HCT116 (cell line): ENCODE results near the gene KANSL1. TPM values are rescaled to one million over a fixed set of nuclear protein-coding genes. Genes with fewer than 3 reads are reported as not detected.
"Not testable (repeated sequence)": the region's sequence is repeated elsewhere in the genome, so short reads cannot be mapped to it uniquely, and the experiment has no call there.

ENCODE experiments used
- ATAC-seq: fragments of 200-7000 bp; cut with Tn5 transposase; 2 replicates; pipeline ENCODE4 v1.9.1; 2020; ENCODE audit warnings: mild to moderate bottlenecking, moderate library complexity
- BruUV-seq: library from RNA; stranded (reverse); fragments of 400-500 nt; replicated peaks from 2 replicates; lab custom pipeline; 2021; lab: Mats Ljungman, UMichigan
- CTCF ChIA-PET: fragments of 300-600 bp; sonication (Branson Sonifier 250); formaldehyde crosslinking; loops from one replicate; lab custom pipeline; 2021; ENCODE audit warnings: antibody characterized with exemption; lab: Charles Lee
- POLR2A ChIA-PET: fragments of 300-600, 350-600 bp; sonication (Branson Sonifier 250); formaldehyde crosslinking; loops from one replicate; lab custom pipeline; 2021; ENCODE audit warnings: antibody characterized with exemption; lab: Charles Lee
- RAD21 ChIA-PET, 2 experiments: fragments of 300-600 bp; sonication (Branson Sonifier 250); formaldehyde crosslinking; loops; one replicate each; lab custom pipeline; 2023; ENCODE audit warnings: low total read pairs in 2 of 2; ENCODE audit not compliant: uncharacterized antibody in 2 of 2, unreplicated experiment in 2 of 2, low non-redundant PET in 1 of 2; lab: Charles Lee
- DNase-seq: peaks from one replicate; pipeline ENCODE4 v3.0.0-alpha.2; 2010; ENCODE audit warnings: low read depth, low spot score
- H2AFZ ChIP-seq: fragments of 200-600 bp; shearing (Covaris generic), sonication (generic); 2 replicates; pipeline ENCODE4 v1.6.1; 2017; ENCODE audit warnings: low read depth, mixed run types, mixed read lengths, antibody characterized with exemption, low read length; ENCODE audit not compliant: poor library complexity, severe bottlenecking
- H3K27ac ChIP-seq: 2 replicates; pipeline ENCODE4 v1.5.1; 2012; ENCODE audit warnings: low read depth, low read length
- H3K27me3 ChIP-seq: fragments of 200-600 bp; sonication (generic); 2 replicates; pipeline ENCODE4 v1.6.1; 2016; ENCODE audit warnings: mixed run types, low read length, mixed read lengths; ENCODE audit not compliant: insufficient read depth
- H3K36me3 ChIP-seq, 2 experiments: fragments of 200-500 bp in 1 of 2; fragments of 200-600 bp in 1 of 2; sonication (Bioruptor generic) in 1 of 2; sonication (generic) in 1 of 2; 2 replicates each; pipeline versions ENCODE4 v1.5.1 to v1.6.1; 2014 to 2016; ENCODE audit warnings: low read length in 2 of 2, inconsistent platforms in 1 of 2, mixed read lengths in 1 of 2, mixed run types in 1 of 2; ENCODE audit not compliant: insufficient read depth in 2 of 2, control insufficient read depth in 1 of 2
- H3K4me1 ChIP-seq, 2 experiments: fragments of 200-600 bp in 1 of 2; sonication (generic) in 1 of 2; 2 replicates each; pipeline versions ENCODE4 v1.5.1 to v1.6.1; 2012 to 2017; ENCODE audit warnings: low read length in 2 of 2, inconsistent platforms in 1 of 2, mild to moderate bottlenecking in 1 of 2, mixed read lengths in 1 of 2, mixed run types in 1 of 2, moderate library complexity in 1 of 2; ENCODE audit not compliant: insufficient read depth in 2 of 2, control insufficient read depth in 1 of 2
- H3K4me2 ChIP-seq: fragments of 200-600 bp; sonication (generic); 2 replicates; pipeline ENCODE4 v1.6.1; 2017; ENCODE audit warnings: mixed run types, low read length, mixed read lengths
- H3K4me3 ChIP-seq, 2 experiments: fragments of 200-600 bp in 1 of 2; sonication (generic) in 1 of 2; replicated peaks in 1 of 2; 2 replicates each; pipeline ENCODE4 v1.5.1; 2011 to 2016; ENCODE audit warnings: low read length in 2 of 2, control low read depth in 1 of 2, low read depth in 1 of 2, mild to moderate bottlenecking in 1 of 2, mixed read lengths in 1 of 2, mixed run types in 1 of 2
- H3K79me2 ChIP-seq: fragments of 200-600 bp; sonication (generic); 2 replicates; pipeline ENCODE4 v1.6.1; 2017; ENCODE audit warnings: mild to moderate bottlenecking, mixed run types, low read length, moderate library complexity, mixed read lengths; ENCODE audit not compliant: insufficient read depth
- H3K9ac ChIP-seq: fragments of 200-600 bp; sonication (generic); 2 replicates; pipeline ENCODE4 v1.6.1; 2016; ENCODE audit warnings: low read length, mixed read lengths
- H3K9me2 ChIP-seq: fragments of 200-600 bp; sonication (generic), shearing (Covaris generic); 2 replicates; pipeline ENCODE4 v1.6.1; 2017; ENCODE audit warnings: mixed run types, mild to moderate bottlenecking, moderate library complexity; ENCODE audit not compliant: insufficient read depth
- H3K9me3 ChIP-seq, 2 experiments: fragments of 200-500 bp in 1 of 2; fragments of 200-600 bp in 1 of 2; sonication (Bioruptor generic) in 1 of 2; sonication (generic) in 1 of 2; 2 replicates each; pipeline ENCODE4 v1.6.1; 2014 to 2017; ENCODE audit warnings: low read length in 2 of 2, mixed read lengths in 2 of 2, inconsistent platforms in 1 of 2, low read depth in 1 of 2, mild to moderate bottlenecking in 1 of 2, mixed run types in 1 of 2, moderate library complexity in 1 of 2; ENCODE audit not compliant: control insufficient read depth in 1 of 2, insufficient read depth in 1 of 2
- H4K20me1 ChIP-seq: fragments of 200-600 bp; sonication (generic), shearing (Covaris generic); 2 replicates; pipeline ENCODE4 v1.6.1; 2017; ENCODE audit warnings: mixed run types, mild to moderate bottlenecking, moderate library complexity; ENCODE audit not compliant: insufficient read depth
- CBX3 ChIP-seq: IDR thresholded peaks from 2 replicates; pipeline ENCODE4 v1.6.1; 2012; ENCODE audit warnings: low read depth
- CEBPB ChIP-seq: IDR thresholded peaks from 2 replicates; pipeline ENCODE4 v1.6.1; 2012; ENCODE audit warnings: low read depth
- EGR1 ChIP-seq: IDR thresholded peaks from 2 replicates; pipeline ENCODE4 v1.6.1; 2012; ENCODE audit warnings: low read depth
- ELF1 ChIP-seq: IDR thresholded peaks from 2 replicates; pipeline ENCODE4 v1.6.1; 2012; ENCODE audit warnings: low read depth, borderline replicate concordance
- FOSL1 ChIP-seq: IDR thresholded peaks from 2 replicates; pipeline ENCODE4 v1.6.1; 2012; ENCODE audit warnings: low read depth
- JUND ChIP-seq: IDR thresholded peaks from 2 replicates; pipeline ENCODE4 v1.6.1; 2012
- POLR2A ChIP-seq: IDR thresholded peaks from 2 replicates; pipeline ENCODE4 v1.7.0; 2011; ENCODE audit warnings: borderline replicate concordance; ENCODE audit not compliant: insufficient read depth, insufficient read length; ENCODE audit errors: extremely low read depth
- RAD21 ChIP-seq: IDR thresholded peaks from 2 replicates; pipeline ENCODE4 v1.6.1; 2012; ENCODE audit warnings: low read depth, mild to moderate bottlenecking
- SP1 ChIP-seq: IDR thresholded peaks from 2 replicates; pipeline ENCODE4 v1.6.1; 2012; ENCODE audit warnings: low read depth
- YY1 ChIP-seq: IDR thresholded peaks from 2 replicates; pipeline ENCODE4 v1.6.1; 2011; ENCODE audit warnings: low read length, low read depth, moderate library complexity, mild to moderate bottlenecking; ENCODE audit not compliant: insufficient replicate concordance; ENCODE audit errors: extremely low read depth
- ZFX ChIP-seq: fragments of 450-650 bp; IDR thresholded peaks from 2 replicates; pipeline ENCODE4 v1.6.1; 2017
- ZNF274 ChIP-seq: fragments of 200-500 bp; sonication (Bioruptor generic); IDR thresholded peaks from 2 replicates; pipeline ENCODE4 v1.6.1; 2014; ENCODE audit warnings: mild to moderate bottlenecking, low read depth, low read length, inconsistent platforms
- intact Hi-C: fragments of 100-400 bp; cut with micrococcal nuclease; formaldehyde crosslinking; loops from 2 replicates; pipeline ENCODE4 v1.10.0; 2022
- total RNA-seq: library from RNA; stranded (reverse); gene quantifications from one replicate; pipeline ENCODE4 v1.2.1, GENCODE V29; 2021; ENCODE audit not compliant: unreplicated experiment
- TF ChIP-seq, protein P1 (sequence below): IDR thresholded peaks from 2 replicates; pipeline ENCODE4 v1.6.1; 2012
- TF ChIP-seq, protein P2 (sequence below): IDR thresholded peaks from 2 replicates; pipeline ENCODE4 v1.6.1; 2011; ENCODE audit warnings: mild to moderate bottlenecking, low read length, moderate library complexity; ENCODE audit not compliant: insufficient replicate concordance; ENCODE audit errors: extremely low read depth
- TF ChIP-seq, protein P3 (sequence below): IDR thresholded peaks from 2 replicates; pipeline ENCODE4 v1.6.1; 2012

The KANSL1 gene
- total RNA-seq, 1 experiment from 2014 or later, result 77.5 TPM

DNA sequence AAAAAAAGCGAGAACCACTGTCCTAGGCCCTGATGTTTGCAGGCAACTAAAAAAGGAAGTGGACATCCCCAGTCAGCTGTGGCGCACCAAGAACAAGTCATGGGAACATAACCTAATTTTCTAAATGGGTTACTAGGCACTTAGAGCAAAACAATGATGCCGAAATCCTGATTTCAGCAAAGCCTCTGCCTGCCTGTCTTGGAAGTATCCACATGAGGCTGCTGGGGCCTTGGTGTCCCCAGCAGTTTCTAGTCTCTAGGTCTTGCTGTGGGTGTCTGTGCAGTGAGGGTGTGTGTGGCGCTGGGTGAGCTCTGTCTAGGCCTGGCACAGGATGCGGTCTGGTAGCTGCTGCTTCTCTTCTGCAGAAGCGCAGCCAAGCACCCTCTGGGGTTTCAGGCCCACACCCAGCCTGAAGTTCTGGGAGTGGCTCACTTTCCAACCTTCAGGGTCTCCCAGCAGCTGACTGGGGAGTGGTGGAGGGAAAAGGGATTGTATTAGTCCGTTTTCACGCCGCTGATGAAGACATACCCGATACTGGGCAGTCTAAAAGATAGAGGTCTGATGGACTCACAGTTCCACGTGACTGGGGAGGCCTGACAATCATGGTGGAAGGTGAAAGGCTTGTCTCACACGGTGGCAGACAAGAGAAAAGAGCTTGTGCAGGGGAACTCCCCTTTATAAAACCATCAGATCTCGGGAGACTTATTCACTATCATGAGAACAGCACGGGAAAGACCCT is 173.0 kb downstream of the KANSL1 start:
- Histone ChIP-seq H3K4me2 (no peak overlapping the region), H3K9ac (no peak overlapping the region), H3K4me1 (no peaks in the 10 kb centered on the region), H3K36me3 (peaks cover 9 to 12% of the 10 kb centered on the region in 2 experiments; a peak in 3 of 4 replicates), H3K4me3 (no peak overlapping the region)
- POLR2A ChIA-PET, result no interaction called here
- ATAC-seq (no peak), DNase-seq (no peak)
- TF ChIP-seq, protein P1, sequence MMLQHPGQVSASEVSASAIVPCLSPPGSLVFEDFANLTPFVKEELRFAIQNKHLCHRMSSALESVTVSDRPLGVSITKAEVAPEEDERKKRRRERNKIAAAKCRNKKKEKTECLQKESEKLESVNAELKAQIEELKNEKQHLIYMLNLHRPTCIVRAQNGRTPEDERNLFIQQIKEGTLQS, result no peak
- TF ChIP-seq, protein P2, sequence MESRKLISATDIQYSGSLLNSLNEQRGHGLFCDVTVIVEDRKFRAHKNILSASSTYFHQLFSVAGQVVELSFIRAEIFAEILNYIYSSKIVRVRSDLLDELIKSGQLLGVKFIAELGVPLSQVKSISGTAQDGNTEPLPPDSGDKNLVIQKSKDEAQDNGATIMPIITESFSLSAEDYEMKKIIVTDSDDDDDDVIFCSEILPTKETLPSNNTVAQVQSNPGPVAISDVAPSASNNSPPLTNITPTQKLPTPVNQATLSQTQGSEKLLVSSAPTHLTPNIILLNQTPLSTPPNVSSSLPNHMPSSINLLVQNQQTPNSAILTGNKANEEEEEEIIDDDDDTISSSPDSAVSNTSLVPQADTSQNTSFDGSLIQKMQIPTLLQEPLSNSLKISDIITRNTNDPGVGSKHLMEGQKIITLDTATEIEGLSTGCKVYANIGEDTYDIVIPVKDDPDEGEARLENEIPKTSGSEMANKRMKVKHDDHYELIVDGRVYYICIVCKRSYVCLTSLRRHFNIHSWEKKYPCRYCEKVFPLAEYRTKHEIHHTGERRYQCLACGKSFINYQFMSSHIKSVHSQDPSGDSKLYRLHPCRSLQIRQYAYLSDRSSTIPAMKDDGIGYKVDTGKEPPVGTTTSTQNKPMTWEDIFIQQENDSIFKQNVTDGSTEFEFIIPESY, result no peak
- TF ChIP-seq POLR2A, result no peak
- no peak for TF ChIP-seq FOSL1
- no peak for TF ChIP-seq ZFX
- TF ChIP-seq EGR1, result no peak
- no peak for TF ChIP-seq CBX3
- TF ChIP-seq ZNF274, result no peak
- no peak for TF ChIP-seq YY1
- TF ChIP-seq ELF1, result no peak
- no peak for TF ChIP-seq JUND
- TF ChIP-seq, protein P3, sequence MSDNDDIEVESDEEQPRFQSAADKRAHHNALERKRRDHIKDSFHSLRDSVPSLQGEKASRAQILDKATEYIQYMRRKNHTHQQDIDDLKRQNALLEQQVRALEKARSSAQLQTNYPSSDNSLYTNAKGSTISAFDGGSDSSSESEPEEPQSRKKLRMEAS, result no peak
- no peak for TF ChIP-seq RAD21
- TF ChIP-seq SP1, result no peak
- TF ChIP-seq CEBPB, result no peak
- TF ChIP-seq, all 23 proteins: peak for 0
- H4K20me1 ChIP-seq, result no peaks in the 10 kb centered on the region
- RAD21 ChIA-PET, result no interaction called here
- intact Hi-C loops, result no loop called here
- H3K9me2 ChIP-seq, result no peaks in the 10 kb centered on the region
- H3K27ac ChIP-seq, result no peak overlapping the region
- no peaks in the 10 kb centered on the region for H3K79me2 ChIP-seq
- H3K27me3 ChIP-seq, result no peaks in the 10 kb centered on the region
- CTCF ChIA-PET, result interaction anchor here (1.1 kb wide), 1 partner anchor 24 kb away, joined by 3 read pairs; no protein-coding TSS in a partner anchor
- H3K9me3 ChIP-seq, result no peaks in the 10 kb centered on the region
- no TSS peak for BruUV-seq
- H2AFZ ChIP-seq, result no peak overlapping the region

DNA sequence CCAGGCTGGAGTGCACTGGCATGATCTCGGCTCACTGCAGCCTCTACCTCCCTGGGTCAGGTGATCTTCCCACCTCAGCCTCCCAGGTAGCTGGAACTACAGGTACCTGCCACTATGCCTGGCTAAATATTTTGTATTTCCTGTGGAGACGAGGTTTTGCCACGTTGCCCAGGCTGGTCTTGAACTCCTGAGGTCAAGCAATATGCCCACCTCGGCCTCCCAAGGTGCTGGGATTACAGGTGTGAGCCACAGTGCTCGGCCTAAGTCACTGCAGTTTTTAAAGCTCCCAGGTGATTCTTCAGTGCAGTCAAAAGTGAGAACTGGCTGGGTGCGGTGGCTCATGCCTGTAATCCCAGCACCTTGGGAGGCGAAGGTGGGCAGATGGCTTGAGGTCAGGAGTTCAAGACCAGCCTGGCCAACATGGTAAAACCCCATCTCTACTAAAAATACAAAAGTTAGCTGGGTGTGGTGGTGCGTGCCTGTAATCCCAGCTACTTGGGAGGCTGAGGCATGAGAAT is 173.8 kb downstream of the KANSL1 start:
- H3K27ac ChIP-seq, ATAC-seq, H4K20me1 ChIP-seq, intact Hi-C loops, BruUV-seq, DNase-seq, H2AFZ ChIP-seq, H3K4me3 ChIP-seq, H3K9ac ChIP-seq, H3K27me3 ChIP-seq, H3K4me1 ChIP-seq, H3K4me2 ChIP-seq, H3K9me2 ChIP-seq, H3K9me3 ChIP-seq, CTCF ChIA-PET, RAD21 ChIA-PET, H3K79me2 ChIP-seq, POLR2A ChIA-PET: not testable (repeated sequence)
- H3K36me3 ChIP-seq, result peaks cover 9 to 11% of the 10 kb centered on the region in 2 experiments; a peak in 3 of 4 replicates
